MCF 10A (cell line): ENCODE results near the gene SNAP29. TPM values are rescaled to one million over a fixed set of nuclear protein-coding genes. Genes with fewer than 3 reads are reported as not detected.

Experiments
- BruUV-seq: library from RNA; stranded (reverse); fragments of 400-500 nt; replicated peaks from 2 replicates; lab custom pipeline; 2021; lab: Mats Ljungman, UMichigan
- CTCF ChIA-PET: fragments of 300-600 bp; sonication (Branson Sonifier 250); formaldehyde crosslinking; extraction: SDS; loops from one replicate; lab custom pipeline; 2021; ENCODE audit warnings: antibody characterized with exemption, inconsistent platforms; lab: Yijun Ruan, JAX
- POLR2A ChIA-PET: fragments of 300-600, 350-650 bp; sonication (Branson Sonifier 250); formaldehyde crosslinking; extraction: SDS; loops from one replicate; lab custom pipeline; 2020; ENCODE audit warnings: antibody characterized with exemption, inconsistent platforms; lab: Yijun Ruan, JAX
- DNase-seq: peaks from one replicate; pipeline ENCODE4 v3.0.0-alpha.2; 2018; ENCODE audit not compliant: unreplicated experiment
- H3K27ac Mint-ChIP-seq: one replicate; pipeline ENCODE4 v1.8.0; 2022; ENCODE audit warnings: mild to moderate bottlenecking, low read depth, mixed read lengths; ENCODE audit not compliant: unreplicated experiment
- H3K27me3 Mint-ChIP-seq: one replicate; pipeline ENCODE4 v1.8.0; 2022; ENCODE audit warnings: mixed read lengths; ENCODE audit not compliant: insufficient read depth, unreplicated experiment
- H3K36me3 Mint-ChIP-seq: one replicate; pipeline ENCODE4 v1.8.0; 2022; ENCODE audit warnings: mild to moderate bottlenecking, moderate library complexity, mixed read lengths; ENCODE audit not compliant: insufficient read depth, unreplicated experiment
- H3K4me1 Mint-ChIP-seq: one replicate; pipeline ENCODE4 v1.8.0; 2022; ENCODE audit warnings: mixed read lengths; ENCODE audit not compliant: insufficient read depth, unreplicated experiment
- H3K4me3 Mint-ChIP-seq: one replicate; pipeline ENCODE4 v1.8.0; 2022; ENCODE audit warnings: mild to moderate bottlenecking, moderate library complexity, mixed read lengths; ENCODE audit not compliant: unreplicated experiment
- H3K9me3 Mint-ChIP-seq: one replicate; pipeline ENCODE4 v1.8.0; 2022; ENCODE audit warnings: mixed read lengths; ENCODE audit not compliant: unreplicated experiment
- intact Hi-C: fragments of 100-400 bp; cut with micrococcal nuclease; formaldehyde crosslinking; loops from 2 replicates; pipeline ENCODE4 v1.14.1; 2022
- total RNA-seq: library from RNA; stranded (reverse); gene quantifications from 2 replicates; pipeline ENCODE4 v1.2.3, GENCODE V29; 2022
- TF ChIP-seq, protein P1 (sequence below): fragments of 200-600 bp; IDR thresholded peaks from one replicate; pipeline ENCODE4 v1.8.0; 2022; ENCODE audit warnings: antibody characterized with exemption, mild to moderate bottlenecking; ENCODE audit not compliant: unreplicated experiment

Gene SNAP29
- total RNA-seq, 1 experiment from 2014 or later = 28.7 TPM

- H3K36me3 Mint-ChIP-seq = no peaks in the 10 kb centered on the region
- POLR2A ChIA-PET = interaction anchor here (4.0 kb wide), 1 partner anchor 18 kb away, joined by 31 read pairs; no protein-coding TSS in a partner anchor
- TF ChIP-seq, protein P1, sequence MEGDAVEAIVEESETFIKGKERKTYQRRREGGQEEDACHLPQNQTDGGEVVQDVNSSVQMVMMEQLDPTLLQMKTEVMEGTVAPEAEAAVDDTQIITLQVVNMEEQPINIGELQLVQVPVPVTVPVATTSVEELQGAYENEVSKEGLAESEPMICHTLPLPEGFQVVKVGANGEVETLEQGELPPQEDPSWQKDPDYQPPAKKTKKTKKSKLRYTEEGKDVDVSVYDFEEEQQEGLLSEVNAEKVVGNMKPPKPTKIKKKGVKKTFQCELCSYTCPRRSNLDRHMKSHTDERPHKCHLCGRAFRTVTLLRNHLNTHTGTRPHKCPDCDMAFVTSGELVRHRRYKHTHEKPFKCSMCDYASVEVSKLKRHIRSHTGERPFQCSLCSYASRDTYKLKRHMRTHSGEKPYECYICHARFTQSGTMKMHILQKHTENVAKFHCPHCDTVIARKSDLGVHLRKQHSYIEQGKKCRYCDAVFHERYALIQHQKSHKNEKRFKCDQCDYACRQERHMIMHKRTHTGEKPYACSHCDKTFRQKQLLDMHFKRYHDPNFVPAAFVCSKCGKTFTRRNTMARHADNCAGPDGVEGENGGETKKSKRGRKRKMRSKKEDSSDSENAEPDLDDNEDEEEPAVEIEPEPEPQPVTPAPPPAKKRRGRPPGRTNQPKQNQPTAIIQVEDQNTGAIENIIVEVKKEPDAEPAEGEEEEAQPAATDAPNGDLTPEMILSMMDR = no peak
- no peaks in the 10 kb centered on the region for H3K27me3 Mint-ChIP-seq
- H3K4me1 Mint-ChIP-seq = peaks cover 15% of the 10 kb centered on the region
- CTCF ChIA-PET = interaction anchor here (0.6 to 0.8 kb wide), 3 partner anchors 11 to 961 kb away, joined by 3 to 5 read pairs (median 3); no protein-coding TSS in a partner anchor
- intact Hi-C loops = no loop called here
- H3K27ac Mint-ChIP-seq = no peak overlapping the region
- no peak overlapping the region for H3K4me3 Mint-ChIP-seq
- DNase-seq = no peak
- no peaks in the 10 kb centered on the region for H3K9me3 Mint-ChIP-seq
- no TSS peak for BruUV-seq
These were observed 44.3 kb downstream of the SNAP29 start for GRCh38 chr22:20903093-20903492.

- Mint-ChIP-seq H3K27ac (peak overlapping the region; percentile 95), H3K9me3 (no peaks in the 10 kb centered on the region), H3K36me3 (no peaks in the 10 kb centered on the region), H3K27me3 (no peaks in the 10 kb centered on the region), H3K4me1 (peaks cover 15% of the 10 kb centered on the region), H3K4me3 (peak overlapping the region; percentile 52)
- peak; percentile 98 for DNase-seq
- ChIA-PET POLR2A (interaction anchor here (0.6 to 4.6 kb wide), 20 partner anchors 9 to 98 kb away, joined by 3 to 58 read pairs (median 4); partner anchors contain the start of genes CRKL and LZTR1), CTCF (interaction anchor here (0.5 to 3.8 kb wide), 6 partner anchors 13 to 97 kb away, joined by 3 to 18 read pairs (median 3); no protein-coding TSS in a partner anchor)
- intact Hi-C loops = loop anchor here (1.0 kb wide), 1 partner anchor 13 kb away; the partner anchor contains the start of gene CRKL
- TF ChIP-seq, protein P1 = no peak
- TSS peak; percentile 91 for BruUV-seq
These were observed 45.5 kb downstream of the SNAP29 start for GRCh38 chr22:20904008-20904979.

DNA sequence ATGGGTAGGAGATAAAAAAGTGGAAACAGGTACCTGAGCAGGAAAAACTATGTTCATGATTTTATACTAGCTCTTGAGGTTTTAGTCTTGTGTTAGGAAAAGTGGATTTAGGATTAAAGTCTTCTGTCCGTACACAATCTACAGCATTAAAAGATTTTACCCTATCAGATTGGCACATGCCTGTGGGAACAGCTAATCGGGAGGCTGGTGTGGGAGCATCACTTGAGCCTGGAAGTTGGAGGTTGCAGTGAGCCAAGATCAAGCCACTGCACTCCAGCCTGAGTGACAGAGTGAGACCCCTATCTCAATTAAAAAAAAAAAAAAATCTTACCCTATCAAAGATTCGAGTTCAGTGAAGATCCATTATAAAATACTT, 46.2 kb downstream of the SNAP29 start:
- TF ChIP-seq, protein P1 = no peak
- no peak for DNase-seq
- Mint-ChIP-seq H3K4me3 (peak overlapping the region; percentile 52), H3K4me1 (peaks cover 15% of the 10 kb centered on the region), H3K27ac (peak overlapping the region; percentile 95), H3K9me3 (no peaks in the 10 kb centered on the region), H3K27me3 (no peaks in the 10 kb centered on the region), H3K36me3 (no peaks in the 10 kb centered on the region)
- CTCF ChIA-PET = interaction anchor here (0.5 to 3.8 kb wide), 6 partner anchors 13 to 96 kb away, joined by 3 to 18 read pairs (median 3); partner anchors contain the start of gene CRKL
- TSS peak; percentile 95 for BruUV-seq
- POLR2A ChIA-PET = interaction anchor here (0.7 to 4.6 kb wide), 19 partner anchors 8 to 787 kb away, joined by 3 to 58 read pairs (median 4); partner anchors contain the start of genes CRKL and LZTR1
- intact Hi-C loops = loop anchor here (1.0 kb wide), 1 partner anchor 12 kb away; the partner anchor contains the start of gene CRKL
